Measurements from ENCODE around the gene CBARP.
A peak's percentile ranks its signal among the peaks of the same experiment; 100 is the strongest.

Gene CBARP

DNA sequence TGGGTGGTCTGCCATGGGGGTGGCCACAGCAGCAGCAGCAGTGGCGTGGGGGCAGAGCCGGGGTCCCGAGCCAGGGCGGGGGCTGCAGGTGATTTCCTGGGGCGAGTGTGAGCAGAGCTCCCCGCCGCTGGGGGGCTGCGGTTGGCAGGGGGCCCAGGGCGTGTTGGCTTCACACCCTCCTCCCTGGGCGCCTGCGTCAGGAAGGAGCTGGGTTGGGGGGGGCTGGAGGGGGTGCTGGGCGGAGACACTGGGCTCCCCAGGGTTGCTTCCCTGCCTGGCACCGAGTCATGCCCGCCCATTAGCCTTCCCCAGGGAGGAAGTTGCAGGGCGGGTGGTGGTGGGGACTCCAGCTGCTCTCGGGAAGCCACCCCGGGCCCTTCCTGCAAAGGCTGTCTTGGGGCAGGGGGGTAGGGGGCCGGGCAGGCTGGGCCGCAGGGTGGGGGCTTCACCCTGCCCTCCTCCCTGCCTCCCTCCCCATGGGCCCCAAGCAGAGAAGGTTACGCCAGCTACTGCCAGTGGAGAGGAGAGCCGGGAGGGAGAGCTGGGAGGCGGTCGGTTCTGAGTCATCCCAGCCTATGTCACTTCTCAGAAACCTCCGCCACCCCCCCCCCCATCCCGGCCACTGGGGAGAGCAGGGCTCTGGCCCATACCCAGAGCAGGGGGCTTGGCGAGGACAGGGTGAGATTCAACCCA is 15.2 kb upstream of the CBARP start:
- TF ChIP-seq ZFX (IDR thresholded peaks at IDR 0.05; ENCODE audit: borderline replicate concordance) = no peak
- TF ChIP-seq, protein P1, sequence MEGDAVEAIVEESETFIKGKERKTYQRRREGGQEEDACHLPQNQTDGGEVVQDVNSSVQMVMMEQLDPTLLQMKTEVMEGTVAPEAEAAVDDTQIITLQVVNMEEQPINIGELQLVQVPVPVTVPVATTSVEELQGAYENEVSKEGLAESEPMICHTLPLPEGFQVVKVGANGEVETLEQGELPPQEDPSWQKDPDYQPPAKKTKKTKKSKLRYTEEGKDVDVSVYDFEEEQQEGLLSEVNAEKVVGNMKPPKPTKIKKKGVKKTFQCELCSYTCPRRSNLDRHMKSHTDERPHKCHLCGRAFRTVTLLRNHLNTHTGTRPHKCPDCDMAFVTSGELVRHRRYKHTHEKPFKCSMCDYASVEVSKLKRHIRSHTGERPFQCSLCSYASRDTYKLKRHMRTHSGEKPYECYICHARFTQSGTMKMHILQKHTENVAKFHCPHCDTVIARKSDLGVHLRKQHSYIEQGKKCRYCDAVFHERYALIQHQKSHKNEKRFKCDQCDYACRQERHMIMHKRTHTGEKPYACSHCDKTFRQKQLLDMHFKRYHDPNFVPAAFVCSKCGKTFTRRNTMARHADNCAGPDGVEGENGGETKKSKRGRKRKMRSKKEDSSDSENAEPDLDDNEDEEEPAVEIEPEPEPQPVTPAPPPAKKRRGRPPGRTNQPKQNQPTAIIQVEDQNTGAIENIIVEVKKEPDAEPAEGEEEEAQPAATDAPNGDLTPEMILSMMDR (IDR thresholded peaks at IDR 0.05) = no peak

DNA sequence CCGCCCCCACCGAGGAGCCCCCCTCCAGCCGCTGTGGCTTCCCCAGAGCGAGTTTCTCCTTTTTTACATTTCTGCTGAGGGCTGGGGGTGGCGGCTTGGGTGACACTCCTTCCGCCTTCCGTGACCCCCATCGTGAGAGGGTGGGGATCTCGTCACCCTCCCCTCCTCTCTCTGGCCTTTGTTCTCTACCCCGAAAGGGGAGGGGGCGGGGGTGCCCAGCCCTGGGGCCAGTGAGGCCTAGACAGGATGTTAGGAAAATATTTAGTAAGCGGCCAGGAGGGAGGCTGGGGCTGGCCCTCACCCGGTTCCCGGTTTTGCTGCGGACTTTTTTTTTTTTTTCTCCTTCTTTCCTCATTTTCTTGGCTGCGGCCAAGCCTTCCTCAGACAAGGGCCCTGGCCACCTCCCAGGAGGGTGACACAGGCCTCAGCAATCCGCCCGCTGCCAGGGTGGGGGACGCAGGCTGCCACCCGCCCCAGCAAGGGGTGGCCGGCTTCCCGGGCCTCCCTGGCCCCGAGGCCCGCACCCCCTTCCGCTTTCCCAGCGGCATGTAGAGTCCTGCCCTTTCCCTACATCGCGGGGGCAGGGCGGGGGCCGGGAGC is 14.5 kb upstream of the CBARP start:
- H3K27ac ChIP-seq = peak overlapping the region; percentile 99
- TF ChIP-seq, protein P1 (IDR thresholded peaks at IDR 0.05) = no peak
- TF ChIP-seq ZFX (IDR thresholded peaks at IDR 0.05; ENCODE audit: borderline replicate concordance) = no peak

More for the DNA sequence above, 15.2 kb upstream of the CBARP start:
- peak overlapping the region; percentile 99 for H3K27ac ChIP-seq

DNA sequence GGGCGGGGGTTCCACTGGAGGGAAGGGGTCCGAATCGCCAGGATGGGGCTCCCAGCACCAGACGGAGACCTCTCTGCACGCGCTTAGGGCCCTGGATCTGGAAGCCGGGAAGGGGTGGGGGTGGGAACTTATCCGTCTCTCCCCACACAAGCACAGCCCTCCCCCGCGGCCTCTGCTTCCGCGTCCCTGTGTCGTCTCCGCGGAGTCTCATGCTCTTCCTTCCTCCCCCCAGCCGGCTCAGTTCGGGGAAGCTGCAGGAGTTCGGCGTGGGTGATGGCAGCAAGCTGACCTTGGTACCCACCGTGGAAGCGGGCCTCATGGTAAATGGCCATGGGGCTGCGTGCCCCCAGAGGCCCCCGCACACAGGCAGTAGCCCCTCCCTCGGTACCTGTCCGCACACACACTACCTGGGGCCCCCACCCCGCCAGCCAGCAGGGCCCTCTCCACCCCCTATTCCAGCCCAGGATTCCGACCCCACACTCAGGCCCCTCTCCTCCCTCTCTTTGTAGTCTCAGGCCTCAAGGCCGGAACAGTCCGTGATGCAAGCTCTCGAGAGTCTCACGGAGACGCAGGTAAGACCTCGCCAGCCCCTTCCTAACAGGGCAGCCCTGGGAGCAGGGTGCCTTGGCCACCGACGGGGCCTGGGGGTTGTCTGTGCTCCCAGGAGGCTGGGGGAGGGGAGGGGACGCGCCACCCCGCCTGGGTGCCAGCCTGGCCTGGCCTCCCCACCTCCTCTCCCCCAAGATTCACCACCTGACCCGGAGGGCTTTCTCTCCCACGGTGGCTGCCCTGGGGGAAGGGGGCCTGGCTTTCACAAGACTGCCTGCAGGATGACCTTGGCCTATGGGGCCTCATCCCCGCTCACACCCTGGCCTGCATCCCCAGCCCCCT is 13.8 kb upstream of the CBARP start:
- peak overlapping the region; percentile 99 for H3K27ac ChIP-seq
- no peak for TF ChIP-seq ZFX (IDR thresholded peaks at IDR 0.05; ENCODE audit: borderline replicate concordance)
- TF ChIP-seq, protein P1 (IDR thresholded peaks at IDR 0.05) = no peak

DNA sequence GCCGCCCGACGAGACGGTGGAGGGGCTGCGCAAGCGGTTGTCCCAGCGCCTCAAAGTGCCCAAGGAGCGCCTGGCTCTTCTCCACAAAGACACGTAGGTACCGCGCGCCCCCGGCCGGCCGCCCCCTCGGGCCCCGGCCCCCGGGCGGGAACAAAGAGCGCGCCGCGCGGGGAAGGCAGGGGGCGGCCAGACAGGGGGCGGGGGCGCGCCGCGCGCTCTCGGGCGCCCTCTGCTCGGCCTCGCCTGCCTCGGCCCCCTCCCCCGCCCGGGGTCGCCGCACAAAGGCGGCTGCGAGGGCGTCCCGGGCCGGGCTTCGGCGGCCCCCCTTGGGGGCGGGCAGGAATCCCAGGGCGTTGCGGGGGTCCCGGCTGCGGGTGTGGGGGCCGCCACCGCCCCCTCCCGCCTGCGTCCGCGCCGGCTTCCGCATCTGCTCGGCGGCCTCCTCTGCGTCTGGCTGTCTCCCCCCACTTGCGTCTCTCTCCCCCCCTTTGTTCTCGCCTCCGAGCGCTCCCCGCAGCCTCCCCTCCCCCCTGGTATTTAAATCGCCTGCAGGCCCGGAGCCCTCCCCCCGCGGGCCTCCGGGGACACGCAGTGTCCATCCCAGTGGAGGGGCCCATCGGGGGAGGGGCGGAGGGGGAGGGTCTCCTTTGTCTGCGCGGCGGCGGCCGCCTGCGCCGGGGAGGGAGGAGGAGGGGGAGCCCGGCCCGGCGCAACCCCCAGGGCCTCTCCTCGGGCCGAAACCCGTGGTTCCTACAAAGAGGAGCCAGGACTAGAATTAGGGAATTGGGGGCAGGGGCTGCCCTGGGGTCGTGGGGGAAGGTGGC is 12.8 kb upstream of the CBARP start:
- peak overlapping the region; percentile 99 for H3K27ac ChIP-seq
- TF ChIP-seq, protein P1 (IDR thresholded peaks at IDR 0.05) = peak; percentile 28; the same call in 1 of the 2 replicates
- no peak for TF ChIP-seq ZFX (IDR thresholded peaks at IDR 0.05; ENCODE audit: borderline replicate concordance)

DNA sequence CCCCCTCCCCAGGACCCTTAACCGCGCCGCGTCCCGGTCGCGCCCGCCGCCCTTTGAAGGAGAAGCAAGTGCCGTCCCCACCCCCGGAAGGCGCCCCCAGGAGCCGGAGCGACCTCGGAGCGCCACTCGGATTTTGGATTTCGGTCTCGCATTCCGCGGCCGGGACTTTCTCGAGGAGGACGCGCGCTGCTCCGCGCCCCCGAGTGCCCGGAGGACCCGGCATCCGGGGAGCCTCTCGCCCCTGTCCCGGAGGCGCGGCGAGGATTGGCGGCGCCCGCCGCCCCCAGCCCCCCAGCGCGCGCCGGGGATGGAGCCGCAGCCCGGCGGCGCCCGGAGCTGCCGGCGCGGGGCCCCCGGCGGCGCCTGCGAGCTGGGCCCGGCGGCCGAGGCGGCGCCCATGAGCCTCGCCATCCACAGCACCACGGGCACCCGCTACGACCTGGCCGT is 12.2 kb upstream of the CBARP start:
- TF ChIP-seq ZFX (IDR thresholded peaks at IDR 0.05; ENCODE audit: borderline replicate concordance) = no peak
- TF ChIP-seq, protein P1 (IDR thresholded peaks at IDR 0.05) = no peak
- peak overlapping the region; percentile 99 for H3K27ac ChIP-seq

DNA sequence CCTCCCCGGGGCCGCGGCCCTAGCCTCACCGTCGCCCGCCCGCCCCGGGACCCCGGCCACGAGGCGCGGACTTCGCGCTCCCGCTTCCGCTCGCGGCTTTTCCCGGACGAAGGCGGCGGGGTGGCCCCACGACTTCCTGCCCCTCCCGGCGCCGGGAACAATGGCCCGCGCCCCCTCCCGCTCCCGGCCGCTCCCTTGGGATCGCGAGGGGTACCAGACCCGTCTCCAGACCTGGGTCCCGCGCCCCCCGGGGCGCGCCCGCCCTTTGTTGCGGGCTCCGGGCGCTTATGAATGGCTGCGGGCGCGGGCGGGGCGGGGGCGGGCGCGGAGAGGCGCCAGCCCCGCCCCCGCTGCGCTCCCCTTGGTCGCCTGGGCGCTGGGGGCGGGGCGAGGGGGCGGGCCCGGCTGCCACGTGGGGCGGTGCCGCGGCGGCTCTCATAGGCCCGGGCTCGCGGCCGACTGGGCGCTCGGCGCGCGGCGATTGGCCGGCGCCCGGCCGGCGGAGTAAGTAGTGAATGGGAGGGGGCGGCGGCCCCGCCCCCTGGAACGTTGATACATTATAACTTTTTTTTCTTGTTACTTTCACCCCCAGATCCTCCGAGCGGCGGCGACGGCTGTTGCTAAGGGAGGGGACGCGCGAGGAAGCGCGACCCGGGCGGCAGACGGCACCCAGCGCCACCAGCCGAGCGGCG is 11.6 kb upstream of the CBARP start:
- TF ChIP-seq, protein P1 (IDR thresholded peaks at IDR 0.05) = no peak
- no peak for TF ChIP-seq ZFX (IDR thresholded peaks at IDR 0.05; ENCODE audit: borderline replicate concordance)
- H3K27ac ChIP-seq = peak overlapping the region; percentile 99
